GM12878 (cell line): Measurements from ENCODE around the gene ANAPC16. TPM values are rescaled to one million over a fixed set of nuclear protein-coding genes. Genes with fewer than 3 reads are reported as not detected.
"Not testable (repeated sequence)": the region's sequence is repeated elsewhere in the genome, so short reads cannot be mapped to it uniquely, and the experiment has no call there.

ENCODE experiments used
- ATAC-seq: fragments of 200-7000 bp; cut with Tn5 transposase; 3 replicates; pipeline ENCODE4 v1.9.1; 2020; ENCODE audit warnings: mild to moderate bottlenecking, moderate library complexity
- BruUV-seq: library from RNA; stranded (reverse); fragments of 400-500 nt; replicated peaks from 2 replicates; lab custom pipeline; 2021; lab: Mats Ljungman, UMichigan
- CTCF ChIA-PET: fragments of 300-600 bp; sonication (Branson Sonifier 250); formaldehyde crosslinking; extraction: SDS; loops from one replicate; lab custom pipeline; 2021; ENCODE audit warnings: inconsistent platforms; lab: Yijun Ruan, JAX
- POLR2A ChIA-PET: fragments of 350-600 bp; formaldehyde crosslinking; extraction: SDS; loops from one replicate; lab custom pipeline; 2021; ENCODE audit warnings: inconsistent platforms; lab: Charles Lee
- RAD21 ChIA-PET: fragments of 300-600 bp; sonication (Branson Sonifier 250); formaldehyde crosslinking; loops from one replicate; lab custom pipeline; 2023; ENCODE audit warnings: antibody characterized with exemption; ENCODE audit not compliant: unreplicated experiment; lab: Charles Lee
- SMC1A ChIA-PET: fragments of 300-600 bp; sonication (Branson Sonifier 250); formaldehyde crosslinking; loops from one replicate; lab custom pipeline; 2023; ENCODE audit not compliant: unreplicated experiment, uncharacterized antibody; lab: Charles Lee
- DNase-seq: peaks from one replicate; pipeline ENCODE4 v3.0.0-alpha.2; 2011; ENCODE audit warnings: low read depth, low spot score
- FAIRE-seq: peaks from 3 replicates; lab custom pipeline; 2011; peaks lifted over from hg19 to GRCh38; lab: Jason Lieb, UNC
- H2AFZ ChIP-seq: 2 replicates; pipeline ENCODE4 v1.6.0; 2011; ENCODE audit warnings: low read depth, low read length, control low read depth; ENCODE audit not compliant: control insufficient read depth
- H3K27ac ChIP-seq: 2 replicates; pipeline ENCODE4 v1.5.1; 2011; ENCODE audit warnings: control low read depth; ENCODE audit not compliant: control insufficient read depth, insufficient read depth
- H3K27me3 ChIP-seq, 2 experiments: replicated peaks in 1 of 2; 2 replicates each; pipeline versions ENCODE4 v1.6.0 to v1.6.1; 2011; ENCODE audit warnings: low read length in 1 of 2; ENCODE audit not compliant: control insufficient read depth in 2 of 2, insufficient read depth in 2 of 2
- H3K36me3 ChIP-seq, 2 experiments: 2 replicates each; pipeline ENCODE4 v1.5.1; 2011; ENCODE audit warnings: low read length in 1 of 2; ENCODE audit not compliant: control insufficient read depth in 2 of 2, insufficient read depth in 2 of 2
- H3K4me1 ChIP-seq: 2 replicates; pipeline ENCODE4 v1.6.1; 2011; ENCODE audit warnings: mild to moderate bottlenecking, low read length, moderate library complexity, mixed read lengths; ENCODE audit not compliant: control insufficient read depth, insufficient read depth
- H3K4me2 ChIP-seq: 2 replicates; pipeline ENCODE4 v1.6.0; 2011; ENCODE audit warnings: control low read depth; ENCODE audit not compliant: control insufficient read depth, insufficient read depth
- H3K4me3 ChIP-seq: fragments of 200-600 bp; sonication (generic); 2 replicates; pipeline ENCODE4 v1.5.1; 2016
- H3K79me2 ChIP-seq: 2 replicates; pipeline ENCODE4 v1.6.0; 2011; ENCODE audit warnings: low read length; ENCODE audit not compliant: control insufficient read depth, insufficient read depth
- H3K9ac ChIP-seq: 2 replicates; pipeline ENCODE4 v1.8.0; 2011; ENCODE audit warnings: low read length, control low read depth, mixed read lengths; ENCODE audit not compliant: control insufficient read depth, insufficient read depth
- H3K9me3 ChIP-seq: replicated peaks from 3 replicates; pipeline ENCODE4 v1.5.1; 2011; ENCODE audit warnings: mild to moderate bottlenecking, low read length; ENCODE audit not compliant: control insufficient read depth, insufficient read depth
- H4K20me1 ChIP-seq: 2 replicates; pipeline ENCODE4 v1.6.0; 2011; ENCODE audit not compliant: control insufficient read depth, insufficient read depth
- CBX5 ChIP-seq: sonication (generic); IDR thresholded peaks from 2 replicates; pipeline ENCODE4 v1.6.1; 2016; ENCODE audit warnings: low read depth, moderate library complexity, mild to moderate bottlenecking, inconsistent platforms
- EZH2 ChIP-seq: IDR thresholded peaks from 2 replicates; pipeline ENCODE4 v1.6.1; 2012; ENCODE audit warnings: low read depth, mild to moderate bottlenecking, control low read depth, inconsistent platforms, low read length, borderline replicate concordance; ENCODE audit not compliant: control insufficient read depth
- IRF4 ChIP-seq: IDR thresholded peaks from 2 replicates; pipeline ENCODE4 v1.6.1; 2011; ENCODE audit warnings: low read depth, low read length
- ZNF217 ChIP-seq: fragments of 450-650 bp; IDR thresholded peaks from 2 replicates; pipeline ENCODE4 v1.6.1; 2017; ENCODE audit warnings: antibody characterized with exemption, mild to moderate bottlenecking
- WGBS: methylation state at CpG from one replicate; pipeline ENCODE4 v1.1.6; 2016; ENCODE audit warnings: low lambda C conversion rate; ENCODE audit not compliant: insufficient replicate concordance, insufficient coverage; ENCODE audit errors: missing lambda C conversion rate; 5-methylcytosine and 5-hydroxymethylcytosine counted together
- in situ Hi-C: fragments of 300-500 bp; cut with MboI; formaldehyde crosslinking; loops from 9 replicates; pipeline ENCODE4 v1.14.3; 2018; ENCODE audit warnings: mixed read lengths
- intact Hi-C: fragments of 100-400 bp; cut with micrococcal nuclease; formaldehyde crosslinking; loops from one replicate; pipeline ENCODE4 v1.14.2; 2022; ENCODE audit not compliant: unreplicated experiment
- polyA plus RNA-seq, 11 experiments: library from polyadenylated mRNA; depleted of rRNA in 4 of 11; unstranded in 6 of 11; stranded (reverse) in 5 of 11; fragments of >200 nt; fragmentation: Nextera tagmentation in 4 of 11; fragmentation: Illumina TruSeq in 1 of 11; extraction: Ambion mirVana in 4 of 11; extraction: Trizol in 1 of 11; gene quantifications; 1 replicate in 1 of 11; 2 replicates in 10 of 11; pipeline versions ENCODE4 v1.2.1 to v1.2.3, GENCODE V29; 2011 to 2016; ENCODE audit warnings: inconsistent platforms in 2 of 11, missing spikeins in 2 of 11, low read depth in 1 of 11
- total RNA-seq, 4 experiments: library from RNA; depleted of rRNA in 3 of 4; stranded (reverse); fragments of >200 nt in 3 of 4; fragmentation: Illumina TruSeq in 1 of 4; extraction: Trizol in 1 of 4; gene quantifications; 2 replicates each; pipeline versions ENCODE4 v1.2.1 to v1.2.3, GENCODE V29; 2013 to 2021

Gene ANAPC16
- total and polyA plus RNA-seq, 10 of the 15 experiments (the other 5 are each of a cell fraction or from before 2014, with no cell fraction given), result 66.9 to 208 (median 134) TPM

DNA sequence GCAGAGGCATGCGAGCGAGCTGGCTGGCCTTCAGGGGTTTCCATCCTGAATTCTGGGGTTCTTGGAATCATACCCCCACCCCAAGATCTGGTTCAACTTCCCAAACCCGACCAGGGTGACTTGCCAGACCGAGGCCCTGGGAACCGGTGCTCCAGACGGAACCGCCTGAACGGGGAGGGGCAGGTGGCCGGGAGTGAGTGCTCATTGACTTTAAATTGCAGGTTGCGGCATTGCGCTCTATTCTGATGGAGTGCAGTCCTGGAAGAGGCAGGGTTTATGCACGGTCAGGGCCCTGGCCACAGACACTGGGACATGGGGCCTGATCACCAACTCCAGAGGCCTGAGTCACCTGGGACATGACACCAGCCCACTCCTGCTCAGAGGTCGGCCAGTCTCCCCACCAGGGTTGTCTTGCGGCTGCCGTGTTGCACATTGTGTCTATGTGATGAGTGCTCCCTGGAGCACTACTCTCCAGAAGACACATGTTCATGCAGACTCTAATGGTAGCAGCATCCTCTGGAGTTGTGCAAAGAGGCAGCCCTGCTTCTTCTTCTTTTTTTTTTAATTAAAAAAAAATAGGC is 52.1 kb downstream of the ANAPC16 start:
- DNase-seq (no peak), FAIRE-seq (no peak), ATAC-seq (no peak)
- POLR2A ChIA-PET, result no interaction called here
- SMC1A ChIA-PET, result interaction anchor here (12.9 kb wide), 1 partner anchor 13 kb away, joined by 275 read pairs; no protein-coding TSS in a partner anchor
- no peaks in the 10 kb centered on the region for H3K9me3 ChIP-seq
- in situ Hi-C loops (no loop called here), intact Hi-C loops (no loop called here)
- no peaks in the 10 kb centered on the region for H3K36me3 ChIP-seq
- H2AFZ ChIP-seq, result no peak overlapping the region
- H3K9ac ChIP-seq, result no peak overlapping the region
- peaks cover 16% of the 10 kb centered on the region for H3K4me1 ChIP-seq
- peaks cover 4% of the 10 kb centered on the region for H3K79me2 ChIP-seq
- BruUV-seq, result no TSS peak
- no peaks in the 10 kb centered on the region for H4K20me1 ChIP-seq
- CTCF ChIA-PET, result interaction anchor here (1.5 kb wide), 1 partner anchor 70 kb away, joined by 3 read pairs; no protein-coding TSS in a partner anchor
- H3K27ac ChIP-seq, result no peak overlapping the region
- RAD21 ChIA-PET, result interaction anchor here (1.0 kb wide), 1 partner anchor 52 kb away, joined by 3 read pairs; no protein-coding TSS in a partner anchor
- no peak overlapping the region for H3K4me2 ChIP-seq
- TF ChIP-seq EZH2 (no peak), IRF4 (no peak), CBX5 (no peak), ZNF217 (no peak)
- H3K4me3 ChIP-seq, result no peak overlapping the region
- WGBS, result 86% methylated on average over 14 of the region's 15 CpGs
- H3K27me3 ChIP-seq, result no peaks in the 10 kb centered on the region

DNA sequence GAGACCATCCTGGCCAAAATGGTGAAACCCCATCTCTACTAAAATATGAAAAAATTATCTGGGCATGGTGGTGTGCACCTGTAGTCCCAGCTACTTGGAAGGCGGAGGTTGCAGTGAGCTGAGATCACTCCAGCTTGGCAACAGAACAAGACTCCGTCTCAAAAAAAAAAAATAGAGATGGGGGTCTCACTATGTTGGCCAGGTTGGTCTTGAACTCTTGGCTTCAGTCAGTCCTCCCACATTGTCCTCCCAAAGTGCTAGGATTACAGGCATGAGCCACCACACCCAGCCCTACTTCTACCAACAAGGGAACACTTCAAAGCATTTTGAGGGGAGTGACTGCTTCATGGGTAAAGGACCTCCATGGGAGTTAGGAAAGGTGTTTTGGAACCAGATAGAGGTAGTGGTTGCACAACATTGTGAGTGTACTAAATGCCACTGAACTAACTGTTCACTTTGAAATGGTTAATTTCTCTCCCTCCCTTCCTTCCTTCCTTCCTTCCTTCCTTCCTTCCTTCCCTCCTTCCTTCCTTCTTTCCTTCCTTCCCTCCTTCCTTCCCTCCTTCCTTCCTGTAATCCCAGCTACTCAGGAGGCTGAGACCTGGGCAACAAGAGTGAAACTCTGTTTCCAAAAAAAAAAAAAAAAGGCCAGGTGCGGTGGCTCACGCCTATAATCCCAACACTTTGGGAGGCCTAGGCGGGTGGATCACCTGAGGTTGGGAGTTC is 52.8 kb downstream of the ANAPC16 start:
- DNase-seq, ATAC-seq, H3K4me1 ChIP-seq, H3K79me2 ChIP-seq, H3K9ac ChIP-seq, H3K4me3 ChIP-seq, in situ Hi-C loops, H4K20me1 ChIP-seq, H3K27ac ChIP-seq, H3K9me3 ChIP-seq, BruUV-seq, H3K27me3 ChIP-seq, H2AFZ ChIP-seq, FAIRE-seq, H3K36me3 ChIP-seq, H3K4me2 ChIP-seq, intact Hi-C loops: not testable (repeated sequence)
- ChIA-PET RAD21 (interaction anchor here (0.6 to 1.0 kb wide), 2 partner anchors 52 to 220 kb away, joined by 3 read pairs; no protein-coding TSS in a partner anchor), POLR2A (interaction anchor here (13.9 kb wide), 1 partner anchor 7 kb away, joined by 267 read pairs; no protein-coding TSS in a partner anchor), SMC1A (interaction anchor here (12.9 kb wide), 1 partner anchor 14 kb away, joined by 275 read pairs; no protein-coding TSS in a partner anchor), CTCF (interaction anchor here (0.9 to 1.5 kb wide), 2 partner anchors 69 to 72 kb away, joined by 3 read pairs; no protein-coding TSS in a partner anchor)
- 96% methylated on average over 5 of the region's 5 CpGs for WGBS
